GM23248 (cell line): ENCODE results near the gene DNPEP. TPM values are rescaled to one million over a fixed set of nuclear protein-coding genes. Genes with fewer than 3 reads are reported as not detected.

Experiments used
- DNase-seq: peaks from one replicate; pipeline ENCODE4 v3.0.0-alpha.2; 2015
- H2AFZ ChIP-seq: fragments of 200-600 bp; sonication (generic); 2 replicates; pipeline ENCODE4 v1.6.1; 2016; ENCODE audit warnings: antibody characterized with exemption
- H3F3A ChIP-seq: fragments of 200-600 bp; sonication (generic); 2 replicates; pipeline ENCODE4 v1.6.1; 2016; ENCODE audit warnings: mild to moderate bottlenecking, antibody characterized with exemption, mixed run types; ENCODE audit not compliant: insufficient read depth
- H3K27ac ChIP-seq: fragments of 200-600 bp; sonication (generic); 2 replicates; pipeline ENCODE4 v1.5.1; 2016; ENCODE audit warnings: mild to moderate bottlenecking
- H3K27me3 ChIP-seq: fragments of 200-600 bp; sonication (generic); replicated peaks from 2 replicates; pipeline ENCODE4 v1.6.1; 2016; ENCODE audit warnings: mild to moderate bottlenecking; ENCODE audit not compliant: insufficient read depth
- H3K36me3 ChIP-seq: fragments of 200-600 bp; sonication (generic); 2 replicates; pipeline ENCODE4 v1.6.1; 2016; ENCODE audit warnings: low read depth, mild to moderate bottlenecking
- H3K4me1 ChIP-seq: fragments of 200-600 bp; sonication (generic); 2 replicates; pipeline ENCODE4 v1.6.1; 2016; ENCODE audit warnings: mild to moderate bottlenecking; ENCODE audit not compliant: insufficient read depth
- H3K4me2 ChIP-seq: fragments of 200-600 bp; sonication (generic); one replicate; pipeline ENCODE4 v1.6.1; 2016; ENCODE audit warnings: mild to moderate bottlenecking; ENCODE audit not compliant: unreplicated experiment
- H3K4me3 ChIP-seq: fragments of 200-600 bp; sonication (generic); 2 replicates; pipeline ENCODE4 v1.5.1; 2016; ENCODE audit warnings: mild to moderate bottlenecking
- H3K79me2 ChIP-seq: fragments of 200-600 bp; sonication (generic); 2 replicates; pipeline ENCODE4 v1.6.1; 2016; ENCODE audit warnings: mild to moderate bottlenecking; ENCODE audit not compliant: insufficient read depth
- H3K9ac ChIP-seq: fragments of 200-600 bp; sonication (generic); 2 replicates; pipeline ENCODE4 v1.6.1; 2016; ENCODE audit warnings: mild to moderate bottlenecking
- H3K9me2 ChIP-seq: fragments of 200-600 bp; sonication (generic); 2 replicates; pipeline ENCODE4 v1.6.1; 2016; ENCODE audit warnings: mixed run types, mild to moderate bottlenecking, moderate library complexity; ENCODE audit not compliant: insufficient read depth
- H3K9me3 ChIP-seq: fragments of 200-600 bp; sonication (generic); one replicate; pipeline ENCODE4 v1.6.1; 2017; ENCODE audit warnings: low read depth
- H4K20me1 ChIP-seq: fragments of 200-600 bp; sonication (generic); 2 replicates; pipeline ENCODE4 v1.6.0; 2016; ENCODE audit not compliant: insufficient read depth
- EZH2 ChIP-seq: fragments of 200-600 bp; sonication (generic); IDR thresholded peaks from 2 replicates; pipeline ENCODE4 v1.6.1; 2018; ENCODE audit warnings: antibody characterized with exemption, mild to moderate bottlenecking; ENCODE audit not compliant: insufficient read depth, poor library complexity, severe bottlenecking
- EZH2phosphoT487 ChIP-seq: fragments of 200-600 bp; sonication (generic); IDR thresholded peaks from 2 replicates; pipeline ENCODE4 v1.6.1; 2018; ENCODE audit warnings: antibody characterized with exemption, moderate library complexity, mild to moderate bottlenecking, low read depth; ENCODE audit not compliant: insufficient read depth
- WGBS, 2 experiments: methylation state at CpG; one replicate each; pipeline ENCODE4 v1.1.6; 2015 to 2017; ENCODE audit warnings: low lambda C conversion rate in 2 of 2, low coverage in 1 of 2; ENCODE audit errors: missing lambda C conversion rate in 2 of 2; 5-methylcytosine and 5-hydroxymethylcytosine counted together
- in situ Hi-C: fragments of 300-500 bp; cut with MboI; formaldehyde crosslinking; loops from 2 replicates; pipeline ENCODE4 v1.15.0; 2020
- polyA plus RNA-seq: library from polyadenylated mRNA; unstranded; fragments of >200 nt; fragmentation: Nextera tagmentation; extraction: Ambion mirVana; gene quantifications from 2 replicates; pipeline ENCODE4 v1.2.1, GENCODE V29; 2016
- total RNA-seq: library from RNA; depleted of rRNA; stranded (reverse); fragments of >200 nt; shearing (Covaris generic); gene quantifications from 2 replicates; pipeline ENCODE4 v1.2.3, GENCODE V29; 2014

Gene DNPEP
- total and polyA plus RNA-seq, 2 experiments from 2014 or later, result 57.5 to 79.8 TPM

GRCh38 chr2:219358170-219359075 is 29.3 kb downstream of the DNPEP start:
- Histone ChIP-seq H3K9me3 (no peaks in the 10 kb centered on the region), H3K27ac (no peak overlapping the region), H3K4me3 (peak overlapping the region; percentile 59), H3K4me2 (peak overlapping the region; percentile 78), H3K9me2 (no peaks in the 10 kb centered on the region), H3K79me2 (no peaks in the 10 kb centered on the region), H3F3A (peaks cover 13% of the 10 kb centered on the region), H4K20me1 (no peaks in the 10 kb centered on the region), H2AFZ (no peak overlapping the region), H3K27me3 (peaks cover 18% of the 10 kb centered on the region), H3K9ac (no peak overlapping the region), H3K36me3 (no peaks in the 10 kb centered on the region), H3K4me1 (peaks cover 16% of the 10 kb centered on the region)
- peak; percentile 78 for TF ChIP-seq EZH2
- TF ChIP-seq EZH2phosphoT487, result peak; percentile 19; the same call in 1 of the 2 replicates
- in situ Hi-C loops, result no loop called here
- DNase-seq, result peak; percentile 25
- whole genome bisulfite sequencing, 2 experiments, result 7 to 9% methylated on average over 52 to 65 of the region's 66 CpGs

- Histone ChIP-seq H3F3A (no peaks in the 10 kb centered on the region), H3K4me1 (0 out of 2 replicates have a peak, but pooled peaks cover 5% of the 10 kb centered on the region), H3K9me3 (no peaks in the 10 kb centered on the region), H3K27ac (no peak overlapping the region), H3K27me3 (peaks cover 18% of the 10 kb centered on the region), H3K36me3 (no peaks in the 10 kb centered on the region), H2AFZ (no peak overlapping the region), H3K9ac (no peak overlapping the region), H3K4me2 (no peak overlapping the region), H4K20me1 (no peaks in the 10 kb centered on the region), H3K4me3 (no peak overlapping the region), H3K79me2 (no peaks in the 10 kb centered on the region), H3K9me2 (no peaks in the 10 kb centered on the region)
- TF ChIP-seq EZH2phosphoT487, result no peak
- TF ChIP-seq EZH2, result no peak
- in situ Hi-C loops, result no loop called here
- WGBS, 2 experiments, result 46 to 63% methylated on average over 1 of the region's 1 CpG
- DNase-seq, result no peak
Measured at GRCh38 chr2:219356834-219357233, 30.9 kb downstream of the DNPEP start.

GRCh38 chr2:219354582-219354981 is 33.1 kb downstream of the DNPEP start:
- H3K4me3 ChIP-seq, result no peak overlapping the region
- no peak overlapping the region for H3K27ac ChIP-seq
- H3K9me2 ChIP-seq, result no peaks in the 10 kb centered on the region
- no peaks in the 10 kb centered on the region for H3K36me3 ChIP-seq
- H3K9ac ChIP-seq, result no peak overlapping the region
- no peaks in the 10 kb centered on the region for H3K9me3 ChIP-seq
- H3F3A ChIP-seq, result no peaks in the 10 kb centered on the region
- H3K4me2 ChIP-seq, result no peak overlapping the region
- no peak for DNase-seq
- WGBS, 2 experiments, result 61 to 66% methylated on average over 4 of the region's 4 CpGs
- peaks cover 15% of the 10 kb centered on the region for H3K4me1 ChIP-seq
- no peaks in the 10 kb centered on the region for H3K79me2 ChIP-seq
- in situ Hi-C loops, result no loop called here
- peaks cover 18% of the 10 kb centered on the region for H3K27me3 ChIP-seq
- TF ChIP-seq EZH2phosphoT487 (no peak), EZH2 (no peak)
- no peak overlapping the region for H2AFZ ChIP-seq
- H4K20me1 ChIP-seq, result no peaks in the 10 kb centered on the region

- no peak for DNase-seq
- no peaks in the 10 kb centered on the region for H3K79me2 ChIP-seq
- H3K4me2 ChIP-seq, result no peak overlapping the region
- H3K9me3 ChIP-seq, result no peaks in the 10 kb centered on the region
- H3K4me1 ChIP-seq, result peaks cover 9% of the 10 kb centered on the region
- no peak overlapping the region for H3K9ac ChIP-seq
- no peak for TF ChIP-seq EZH2
- no peak for TF ChIP-seq EZH2phosphoT487
- no peak overlapping the region for H3K4me3 ChIP-seq
- H3K36me3 ChIP-seq, result no peaks in the 10 kb centered on the region
- no peak overlapping the region for H3K27ac ChIP-seq
- H4K20me1 ChIP-seq, result no peaks in the 10 kb centered on the region
- in situ Hi-C loops, result no loop called here
- peaks cover 9% of the 10 kb centered on the region for H3K27me3 ChIP-seq
- no peak overlapping the region for H2AFZ ChIP-seq
- WGBS, 2 experiments, result 60 to 70% methylated on average over 5 of the region's 5 CpGs
- no peaks in the 10 kb centered on the region for H3K9me2 ChIP-seq
- H3F3A ChIP-seq, result no peaks in the 10 kb centered on the region
Measured at GRCh38 chr2:219353129-219353528, 34.6 kb downstream of the DNPEP start.
